HCT116 (cell line): Measurements from ENCODE around the gene GNLY. TPM values are rescaled to one million over a fixed set of nuclear protein-coding genes. Genes with fewer than 3 reads are reported as not detected.

Experiments used
- ATAC-seq: fragments of 200-7000 bp; cut with Tn5 transposase; 2 replicates; pipeline ENCODE4 v1.9.1; 2020; ENCODE audit warnings: mild to moderate bottlenecking, moderate library complexity
- BruUV-seq: library from RNA; stranded (reverse); fragments of 400-500 nt; replicated peaks from 2 replicates; lab custom pipeline; 2021; lab: Mats Ljungman, UMichigan
- CTCF ChIA-PET: fragments of 300-600 bp; sonication (Branson Sonifier 250); formaldehyde crosslinking; loops from one replicate; lab custom pipeline; 2021; ENCODE audit warnings: antibody characterized with exemption; lab: Charles Lee
- POLR2A ChIA-PET: fragments of 300-600, 350-600 bp; sonication (Branson Sonifier 250); formaldehyde crosslinking; loops from one replicate; lab custom pipeline; 2021; ENCODE audit warnings: antibody characterized with exemption; lab: Charles Lee
- RAD21 ChIA-PET, 2 experiments: fragments of 300-600 bp; sonication (Branson Sonifier 250); formaldehyde crosslinking; loops; one replicate each; lab custom pipeline; 2023; ENCODE audit warnings: low total read pairs in 2 of 2; ENCODE audit not compliant: uncharacterized antibody in 2 of 2, unreplicated experiment in 2 of 2, low non-redundant PET in 1 of 2; lab: Charles Lee
- DNase-seq: peaks from one replicate; pipeline ENCODE4 v3.0.0-alpha.2; 2010; ENCODE audit warnings: low read depth, low spot score
- H2AFZ ChIP-seq: fragments of 200-600 bp; shearing (Covaris generic), sonication (generic); 2 replicates; pipeline ENCODE4 v1.6.1; 2017; ENCODE audit warnings: low read depth, mixed run types, mixed read lengths, antibody characterized with exemption, low read length; ENCODE audit not compliant: poor library complexity, severe bottlenecking
- H3K27ac ChIP-seq: 2 replicates; pipeline ENCODE4 v1.5.1; 2012; ENCODE audit warnings: low read depth, low read length
- H3K27me3 ChIP-seq: fragments of 200-600 bp; sonication (generic); 2 replicates; pipeline ENCODE4 v1.6.1; 2016; ENCODE audit warnings: mixed run types, low read length, mixed read lengths; ENCODE audit not compliant: insufficient read depth
- H3K36me3 ChIP-seq, 2 experiments: fragments of 200-500 bp in 1 of 2; fragments of 200-600 bp in 1 of 2; sonication (Bioruptor generic) in 1 of 2; sonication (generic) in 1 of 2; 2 replicates each; pipeline versions ENCODE4 v1.5.1 to v1.6.1; 2014 to 2016; ENCODE audit warnings: low read length in 2 of 2, inconsistent platforms in 1 of 2, mixed read lengths in 1 of 2, mixed run types in 1 of 2; ENCODE audit not compliant: insufficient read depth in 2 of 2, control insufficient read depth in 1 of 2
- H3K4me1 ChIP-seq, 2 experiments: fragments of 200-600 bp in 1 of 2; sonication (generic) in 1 of 2; 2 replicates each; pipeline versions ENCODE4 v1.5.1 to v1.6.1; 2012 to 2017; ENCODE audit warnings: low read length in 2 of 2, inconsistent platforms in 1 of 2, mild to moderate bottlenecking in 1 of 2, mixed read lengths in 1 of 2, mixed run types in 1 of 2, moderate library complexity in 1 of 2; ENCODE audit not compliant: insufficient read depth in 2 of 2, control insufficient read depth in 1 of 2
- H3K4me2 ChIP-seq: fragments of 200-600 bp; sonication (generic); 2 replicates; pipeline ENCODE4 v1.6.1; 2017; ENCODE audit warnings: mixed run types, low read length, mixed read lengths
- H3K4me3 ChIP-seq, 2 experiments: fragments of 200-600 bp in 1 of 2; sonication (generic) in 1 of 2; replicated peaks in 1 of 2; 2 replicates each; pipeline ENCODE4 v1.5.1; 2011 to 2016; ENCODE audit warnings: low read length in 2 of 2, control low read depth in 1 of 2, low read depth in 1 of 2, mild to moderate bottlenecking in 1 of 2, mixed read lengths in 1 of 2, mixed run types in 1 of 2
- H3K79me2 ChIP-seq: fragments of 200-600 bp; sonication (generic); 2 replicates; pipeline ENCODE4 v1.6.1; 2017; ENCODE audit warnings: mild to moderate bottlenecking, mixed run types, low read length, moderate library complexity, mixed read lengths; ENCODE audit not compliant: insufficient read depth
- H3K9ac ChIP-seq: fragments of 200-600 bp; sonication (generic); 2 replicates; pipeline ENCODE4 v1.6.1; 2016; ENCODE audit warnings: low read length, mixed read lengths
- H3K9me2 ChIP-seq: fragments of 200-600 bp; sonication (generic), shearing (Covaris generic); 2 replicates; pipeline ENCODE4 v1.6.1; 2017; ENCODE audit warnings: mixed run types, mild to moderate bottlenecking, moderate library complexity; ENCODE audit not compliant: insufficient read depth
- H3K9me3 ChIP-seq, 2 experiments: fragments of 200-500 bp in 1 of 2; fragments of 200-600 bp in 1 of 2; sonication (Bioruptor generic) in 1 of 2; sonication (generic) in 1 of 2; 2 replicates each; pipeline ENCODE4 v1.6.1; 2014 to 2017; ENCODE audit warnings: low read length in 2 of 2, mixed read lengths in 2 of 2, inconsistent platforms in 1 of 2, low read depth in 1 of 2, mild to moderate bottlenecking in 1 of 2, mixed run types in 1 of 2, moderate library complexity in 1 of 2; ENCODE audit not compliant: control insufficient read depth in 1 of 2, insufficient read depth in 1 of 2
- H4K20me1 ChIP-seq: fragments of 200-600 bp; sonication (generic), shearing (Covaris generic); 2 replicates; pipeline ENCODE4 v1.6.1; 2017; ENCODE audit warnings: mixed run types, mild to moderate bottlenecking, moderate library complexity; ENCODE audit not compliant: insufficient read depth
- CEBPB ChIP-seq: IDR thresholded peaks from 2 replicates; pipeline ENCODE4 v1.6.1; 2012; ENCODE audit warnings: low read depth
- ELF1 ChIP-seq: IDR thresholded peaks from 2 replicates; pipeline ENCODE4 v1.6.1; 2012; ENCODE audit warnings: low read depth, borderline replicate concordance
- EZH2 ChIP-seq: fragments of 200-600 bp; sonication (generic); IDR thresholded peaks from 2 replicates; pipeline ENCODE4 v1.6.1; 2017; ENCODE audit warnings: antibody characterized with exemption, mixed run types
- EZH2phosphoT487 ChIP-seq: fragments of 200-600 bp; IDR thresholded peaks from 2 replicates; pipeline ENCODE4 v1.6.1; 2018; ENCODE audit warnings: antibody characterized with exemption, borderline replicate concordance
- FOSL1 ChIP-seq: IDR thresholded peaks from 2 replicates; pipeline ENCODE4 v1.6.1; 2012; ENCODE audit warnings: low read depth
- JUND ChIP-seq: IDR thresholded peaks from 2 replicates; pipeline ENCODE4 v1.6.1; 2012
- POLR2A ChIP-seq: IDR thresholded peaks from 2 replicates; pipeline ENCODE4 v1.7.0; 2011; ENCODE audit warnings: borderline replicate concordance; ENCODE audit not compliant: insufficient read depth, insufficient read length; ENCODE audit errors: extremely low read depth
- POLR2AphosphoS5 ChIP-seq: IDR thresholded peaks from 2 replicates; pipeline ENCODE4 v1.6.1; 2011; ENCODE audit warnings: mild to moderate bottlenecking, low read depth, low read length, moderate library complexity
- RAD21 ChIP-seq: IDR thresholded peaks from 2 replicates; pipeline ENCODE4 v1.6.1; 2012; ENCODE audit warnings: low read depth, mild to moderate bottlenecking
- SIN3A ChIP-seq: IDR thresholded peaks from 2 replicates; pipeline ENCODE4 v1.6.1; 2012; ENCODE audit warnings: low read depth
- SP1 ChIP-seq: IDR thresholded peaks from 2 replicates; pipeline ENCODE4 v1.6.1; 2012; ENCODE audit warnings: low read depth
- SRF ChIP-seq: IDR thresholded peaks from 2 replicates; pipeline ENCODE4 v1.6.1; 2012; ENCODE audit warnings: low read depth
- TCF7L2 ChIP-seq: IDR thresholded peaks from 2 replicates; pipeline ENCODE4 v1.7.0; 2011; ENCODE audit warnings: borderline replicate concordance, inconsistent platforms; ENCODE audit not compliant: insufficient read depth, insufficient read length; ENCODE audit errors: extremely low read depth
- ZFX ChIP-seq: fragments of 450-650 bp; IDR thresholded peaks from 2 replicates; pipeline ENCODE4 v1.6.1; 2017
- ZNF274 ChIP-seq: fragments of 200-500 bp; sonication (Bioruptor generic); IDR thresholded peaks from 2 replicates; pipeline ENCODE4 v1.6.1; 2014; ENCODE audit warnings: mild to moderate bottlenecking, low read depth, low read length, inconsistent platforms
- intact Hi-C: fragments of 100-400 bp; cut with micrococcal nuclease; formaldehyde crosslinking; loops from 2 replicates; pipeline ENCODE4 v1.10.0; 2022
- total RNA-seq: library from RNA; stranded (reverse); gene quantifications from one replicate; pipeline ENCODE4 v1.2.1, GENCODE V29; 2021; ENCODE audit not compliant: unreplicated experiment
- TF ChIP-seq, protein P1 (sequence below): IDR thresholded peaks from 2 replicates; pipeline ENCODE4 v1.6.1; 2011; ENCODE audit warnings: mild to moderate bottlenecking, low read length, moderate library complexity; ENCODE audit not compliant: insufficient replicate concordance; ENCODE audit errors: extremely low read depth
- TF ChIP-seq, protein P2 (sequence below): IDR thresholded peaks from 2 replicates; pipeline ENCODE4 v1.6.1; 2012; ENCODE audit warnings: low read depth
- TF ChIP-seq, protein P3 (sequence below): IDR thresholded peaks from 2 replicates; pipeline ENCODE4 v1.6.1; 2012
- TF ChIP-seq, protein P4 (sequence below), 3 experiments: fragments of 200-600 bp in 1 of 3; sonication (generic) in 1 of 3; IDR thresholded peaks in 2 of 3; conservative IDR thresholded peaks in 1 of 3; 2 replicates each; pipeline ENCODE4 v1.5.1; 2012 to 2017; ENCODE audit warnings: low read depth in 2 of 3, low read length in 2 of 3, antibody characterized with exemption in 1 of 3, borderline replicate concordance in 1 of 3, control low read depth in 1 of 3, mild to moderate bottlenecking in 1 of 3, mixed read lengths in 1 of 3, mixed run types in 1 of 3, moderate library complexity in 1 of 3; ENCODE audit not compliant: insufficient read depth in 1 of 3
- TF ChIP-seq, protein P5 (sequence below): IDR thresholded peaks from 2 replicates; pipeline ENCODE4 v1.6.1; 2012

Gene GNLY
- total RNA-seq, 1 experiment from 2014 or later: 0.74 TPM

DNA sequence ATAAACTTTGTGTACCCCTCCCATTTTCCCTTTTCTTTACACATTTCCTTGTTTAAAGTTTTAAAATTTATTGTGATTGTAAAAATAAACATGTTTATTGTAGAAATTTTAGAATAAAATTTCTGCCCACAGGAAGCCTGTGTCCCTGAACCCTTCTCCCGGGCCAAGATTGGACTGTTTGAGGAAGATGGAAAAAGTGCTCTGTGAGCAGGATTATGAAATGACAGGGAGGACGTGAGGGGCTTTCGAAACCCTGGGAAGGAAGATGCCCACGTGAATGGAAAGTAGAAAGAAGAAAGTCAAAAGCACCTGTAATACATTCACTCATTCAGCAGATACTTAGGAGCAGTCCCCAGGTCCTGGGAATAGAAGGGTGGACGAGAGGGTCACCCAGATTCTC lies 34.2 kb downstream of the GNLY start:
- no peak for ATAC-seq
- no peaks in the 10 kb centered on the region for H4K20me1 ChIP-seq
- ChIA-PET CTCF (interaction anchor here (1.0 to 2.5 kb wide), 20 partner anchors 8 to 352 kb away, joined by 3 to 55 read pairs (median 5); no protein-coding TSS in a partner anchor), RAD21 (interaction anchor here (1.1 to 2.2 kb wide), 4 partner anchors 14 to 86 kb away, joined by 3 to 19 read pairs (median 6); no protein-coding TSS in a partner anchor), POLR2A (interaction anchor here (0.9 kb wide), 1 partner anchor 116 kb away, joined by 3 read pairs; the partner anchor contains the start of gene C2orf68)
- H3K4me2 ChIP-seq: peak overlapping the region; percentile 55; the same call in 1 of the 2 replicates
- H3K27me3 ChIP-seq: 0 out of 2 replicates have a peak, but pooled peaks cover 3% of the 10 kb centered on the region
- H3K4me3 ChIP-seq: no peak overlapping the region
- no TSS peak for BruUV-seq
- no peaks in the 10 kb centered on the region for H3K9me2 ChIP-seq
- peaks cover 2 to 8% of the 10 kb centered on the region in 2 experiments; a peak in 2 of 4 replicates for H3K4me1 ChIP-seq
- TF ChIP-seq, protein P1, sequence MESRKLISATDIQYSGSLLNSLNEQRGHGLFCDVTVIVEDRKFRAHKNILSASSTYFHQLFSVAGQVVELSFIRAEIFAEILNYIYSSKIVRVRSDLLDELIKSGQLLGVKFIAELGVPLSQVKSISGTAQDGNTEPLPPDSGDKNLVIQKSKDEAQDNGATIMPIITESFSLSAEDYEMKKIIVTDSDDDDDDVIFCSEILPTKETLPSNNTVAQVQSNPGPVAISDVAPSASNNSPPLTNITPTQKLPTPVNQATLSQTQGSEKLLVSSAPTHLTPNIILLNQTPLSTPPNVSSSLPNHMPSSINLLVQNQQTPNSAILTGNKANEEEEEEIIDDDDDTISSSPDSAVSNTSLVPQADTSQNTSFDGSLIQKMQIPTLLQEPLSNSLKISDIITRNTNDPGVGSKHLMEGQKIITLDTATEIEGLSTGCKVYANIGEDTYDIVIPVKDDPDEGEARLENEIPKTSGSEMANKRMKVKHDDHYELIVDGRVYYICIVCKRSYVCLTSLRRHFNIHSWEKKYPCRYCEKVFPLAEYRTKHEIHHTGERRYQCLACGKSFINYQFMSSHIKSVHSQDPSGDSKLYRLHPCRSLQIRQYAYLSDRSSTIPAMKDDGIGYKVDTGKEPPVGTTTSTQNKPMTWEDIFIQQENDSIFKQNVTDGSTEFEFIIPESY: no peak
- TF ChIP-seq, protein P2, sequence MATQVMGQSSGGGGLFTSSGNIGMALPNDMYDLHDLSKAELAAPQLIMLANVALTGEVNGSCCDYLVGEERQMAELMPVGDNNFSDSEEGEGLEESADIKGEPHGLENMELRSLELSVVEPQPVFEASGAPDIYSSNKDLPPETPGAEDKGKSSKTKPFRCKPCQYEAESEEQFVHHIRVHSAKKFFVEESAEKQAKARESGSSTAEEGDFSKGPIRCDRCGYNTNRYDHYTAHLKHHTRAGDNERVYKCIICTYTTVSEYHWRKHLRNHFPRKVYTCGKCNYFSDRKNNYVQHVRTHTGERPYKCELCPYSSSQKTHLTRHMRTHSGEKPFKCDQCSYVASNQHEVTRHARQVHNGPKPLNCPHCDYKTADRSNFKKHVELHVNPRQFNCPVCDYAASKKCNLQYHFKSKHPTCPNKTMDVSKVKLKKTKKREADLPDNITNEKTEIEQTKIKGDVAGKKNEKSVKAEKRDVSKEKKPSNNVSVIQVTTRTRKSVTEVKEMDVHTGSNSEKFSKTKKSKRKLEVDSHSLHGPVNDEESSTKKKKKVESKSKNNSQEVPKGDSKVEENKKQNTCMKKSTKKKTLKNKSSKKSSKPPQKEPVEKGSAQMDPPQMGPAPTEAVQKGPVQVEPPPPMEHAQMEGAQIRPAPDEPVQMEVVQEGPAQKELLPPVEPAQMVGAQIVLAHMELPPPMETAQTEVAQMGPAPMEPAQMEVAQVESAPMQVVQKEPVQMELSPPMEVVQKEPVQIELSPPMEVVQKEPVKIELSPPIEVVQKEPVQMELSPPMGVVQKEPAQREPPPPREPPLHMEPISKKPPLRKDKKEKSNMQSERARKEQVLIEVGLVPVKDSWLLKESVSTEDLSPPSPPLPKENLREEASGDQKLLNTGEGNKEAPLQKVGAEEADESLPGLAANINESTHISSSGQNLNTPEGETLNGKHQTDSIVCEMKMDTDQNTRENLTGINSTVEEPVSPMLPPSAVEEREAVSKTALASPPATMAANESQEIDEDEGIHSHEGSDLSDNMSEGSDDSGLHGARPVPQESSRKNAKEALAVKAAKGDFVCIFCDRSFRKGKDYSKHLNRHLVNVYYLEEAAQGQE: no peak
- TF ChIP-seq POLR2A (no peak), FOSL1 (no peak), RAD21 (no peak), EZH2 (no peak), ZNF274 (no peak), JUND (no peak), TCF7L2 (no peak), ELF1 (no peak), SP1 (no peak), EZH2phosphoT487 (no peak), POLR2AphosphoS5 (no peak), CEBPB (no peak), SIN3A (no peak), ZFX (no peak), SRF (no peak)
- TF ChIP-seq, protein P3, sequence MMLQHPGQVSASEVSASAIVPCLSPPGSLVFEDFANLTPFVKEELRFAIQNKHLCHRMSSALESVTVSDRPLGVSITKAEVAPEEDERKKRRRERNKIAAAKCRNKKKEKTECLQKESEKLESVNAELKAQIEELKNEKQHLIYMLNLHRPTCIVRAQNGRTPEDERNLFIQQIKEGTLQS: no peak
- TF ChIP-seq, protein P4, sequence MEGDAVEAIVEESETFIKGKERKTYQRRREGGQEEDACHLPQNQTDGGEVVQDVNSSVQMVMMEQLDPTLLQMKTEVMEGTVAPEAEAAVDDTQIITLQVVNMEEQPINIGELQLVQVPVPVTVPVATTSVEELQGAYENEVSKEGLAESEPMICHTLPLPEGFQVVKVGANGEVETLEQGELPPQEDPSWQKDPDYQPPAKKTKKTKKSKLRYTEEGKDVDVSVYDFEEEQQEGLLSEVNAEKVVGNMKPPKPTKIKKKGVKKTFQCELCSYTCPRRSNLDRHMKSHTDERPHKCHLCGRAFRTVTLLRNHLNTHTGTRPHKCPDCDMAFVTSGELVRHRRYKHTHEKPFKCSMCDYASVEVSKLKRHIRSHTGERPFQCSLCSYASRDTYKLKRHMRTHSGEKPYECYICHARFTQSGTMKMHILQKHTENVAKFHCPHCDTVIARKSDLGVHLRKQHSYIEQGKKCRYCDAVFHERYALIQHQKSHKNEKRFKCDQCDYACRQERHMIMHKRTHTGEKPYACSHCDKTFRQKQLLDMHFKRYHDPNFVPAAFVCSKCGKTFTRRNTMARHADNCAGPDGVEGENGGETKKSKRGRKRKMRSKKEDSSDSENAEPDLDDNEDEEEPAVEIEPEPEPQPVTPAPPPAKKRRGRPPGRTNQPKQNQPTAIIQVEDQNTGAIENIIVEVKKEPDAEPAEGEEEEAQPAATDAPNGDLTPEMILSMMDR (IDR thresholded peaks at IDR 0.05 in 2 of 3, conservative IDR thresholded peaks at IDR 0.05 in 1 of 3; ENCODE audit: borderline replicate concordance in 1 of 3, insufficient read depth in 1 of 3, low read depth in 2 of 3, low read length in 2 of 3): no peak
- TF ChIP-seq, protein P5, sequence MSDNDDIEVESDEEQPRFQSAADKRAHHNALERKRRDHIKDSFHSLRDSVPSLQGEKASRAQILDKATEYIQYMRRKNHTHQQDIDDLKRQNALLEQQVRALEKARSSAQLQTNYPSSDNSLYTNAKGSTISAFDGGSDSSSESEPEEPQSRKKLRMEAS: no peak
- H3K79me2 ChIP-seq: no peaks in the 10 kb centered on the region
- H3K9ac ChIP-seq: no peak overlapping the region
- no peaks in the 10 kb centered on the region for H3K36me3 ChIP-seq
- intact Hi-C loops: loop anchor here (1.0 to 10.0 kb wide), 3 partner anchors 49 to 356 kb away; no protein-coding TSS in a partner anchor
- DNase-seq: no peak
- no peaks in the 10 kb centered on the region for H3K9me3 ChIP-seq
- peak overlapping the region; percentile 57 for H2AFZ ChIP-seq
- H3K27ac ChIP-seq: no peak overlapping the region
